WI38 (cell line): ENCODE data around the gene PRKCE.

Experiments used
- H3K4me3 ChIP-seq: 2 replicates; pipeline ENCODE4 v1.5.1; 2011; ENCODE audit warnings: low read depth, mild to moderate bottlenecking, control low read depth, low read length
- TF ChIP-seq, protein P1 (sequence below): IDR thresholded peaks from 2 replicates; pipeline ENCODE4 v1.5.1; 2012; ENCODE audit warnings: low read depth, mild to moderate bottlenecking, control low read depth, low read length

The PRKCE gene

DNA sequence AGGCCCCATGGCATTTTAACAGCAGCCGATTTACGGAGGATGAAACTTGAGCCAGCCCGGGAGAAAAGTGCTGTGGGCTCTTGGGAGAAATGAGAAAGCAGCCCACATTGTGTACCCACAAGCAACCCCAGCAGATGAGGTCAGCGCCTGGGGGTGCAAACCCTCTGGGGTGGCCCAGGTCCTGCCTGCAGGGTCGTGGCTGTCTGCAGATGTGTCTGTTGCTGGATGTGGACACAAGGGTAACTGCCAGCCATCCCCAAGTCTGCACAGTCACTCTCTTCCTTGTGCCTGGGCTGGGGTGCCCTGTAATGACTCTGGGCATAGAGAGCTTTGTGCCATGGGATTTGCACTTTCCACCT is 170.8 kb downstream of the PRKCE start:
- TF ChIP-seq, protein P1, sequence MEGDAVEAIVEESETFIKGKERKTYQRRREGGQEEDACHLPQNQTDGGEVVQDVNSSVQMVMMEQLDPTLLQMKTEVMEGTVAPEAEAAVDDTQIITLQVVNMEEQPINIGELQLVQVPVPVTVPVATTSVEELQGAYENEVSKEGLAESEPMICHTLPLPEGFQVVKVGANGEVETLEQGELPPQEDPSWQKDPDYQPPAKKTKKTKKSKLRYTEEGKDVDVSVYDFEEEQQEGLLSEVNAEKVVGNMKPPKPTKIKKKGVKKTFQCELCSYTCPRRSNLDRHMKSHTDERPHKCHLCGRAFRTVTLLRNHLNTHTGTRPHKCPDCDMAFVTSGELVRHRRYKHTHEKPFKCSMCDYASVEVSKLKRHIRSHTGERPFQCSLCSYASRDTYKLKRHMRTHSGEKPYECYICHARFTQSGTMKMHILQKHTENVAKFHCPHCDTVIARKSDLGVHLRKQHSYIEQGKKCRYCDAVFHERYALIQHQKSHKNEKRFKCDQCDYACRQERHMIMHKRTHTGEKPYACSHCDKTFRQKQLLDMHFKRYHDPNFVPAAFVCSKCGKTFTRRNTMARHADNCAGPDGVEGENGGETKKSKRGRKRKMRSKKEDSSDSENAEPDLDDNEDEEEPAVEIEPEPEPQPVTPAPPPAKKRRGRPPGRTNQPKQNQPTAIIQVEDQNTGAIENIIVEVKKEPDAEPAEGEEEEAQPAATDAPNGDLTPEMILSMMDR = no peak
- no peak overlapping the region for H3K4me3 ChIP-seq

DNA sequence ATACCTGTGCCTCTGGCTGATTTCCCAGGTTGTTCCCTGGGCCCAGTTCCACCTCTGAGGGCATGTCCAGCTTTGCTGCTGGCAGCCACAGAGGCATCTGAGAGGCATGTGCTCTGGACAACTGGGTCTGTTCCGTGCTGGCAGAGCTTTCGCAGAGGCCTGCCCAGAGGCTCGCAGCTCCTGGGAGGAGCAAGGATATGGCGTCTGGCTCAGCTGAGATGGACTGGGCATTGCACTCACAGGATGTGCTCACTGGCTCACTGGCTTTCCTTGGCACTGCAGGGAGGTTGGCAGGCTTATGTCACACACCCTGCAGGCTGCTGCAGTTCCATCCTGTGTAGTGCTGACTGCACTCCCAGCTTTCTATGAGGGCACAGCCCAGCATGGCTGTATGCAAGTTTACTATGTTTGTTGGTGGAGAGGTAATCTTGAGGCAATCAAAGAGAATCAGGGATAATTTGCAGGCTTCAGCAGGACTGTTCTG is 172.3 kb downstream of the PRKCE start:
- no peak overlapping the region for H3K4me3 ChIP-seq
- TF ChIP-seq, protein P1 = no peak

DNA sequence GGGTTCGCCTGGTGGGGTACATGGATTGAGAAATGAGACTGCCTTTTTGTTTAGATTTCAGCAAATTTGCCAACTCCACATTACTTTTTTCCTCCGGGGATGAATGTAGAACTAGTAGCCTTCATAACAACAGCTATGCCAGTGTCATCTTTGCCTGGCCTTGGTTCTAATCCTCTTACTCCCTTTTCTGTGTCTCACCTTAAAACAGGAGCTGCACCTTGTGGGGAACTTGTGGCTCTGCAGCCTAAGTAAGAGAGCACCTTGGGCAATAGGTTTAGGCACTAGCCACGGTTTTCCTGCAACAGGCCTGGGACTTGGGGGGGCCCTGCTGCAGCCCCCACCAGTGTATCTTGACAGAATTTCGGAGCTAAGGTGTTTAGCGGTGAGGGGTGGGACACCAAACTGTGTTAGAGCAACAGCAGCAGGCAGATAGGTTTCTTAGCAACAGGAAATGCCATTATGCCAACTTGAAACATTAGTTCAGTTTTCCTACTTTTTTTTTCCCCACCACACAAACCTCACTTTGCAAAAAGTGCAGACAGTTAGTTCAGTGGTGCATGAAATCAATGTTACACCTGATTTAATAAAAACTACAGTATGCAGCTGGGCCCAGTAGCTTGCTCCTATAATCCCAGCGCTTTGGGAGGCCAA is 173.7 kb downstream of the PRKCE start:
- no peak overlapping the region for H3K4me3 ChIP-seq
- TF ChIP-seq, protein P1 = no peak

DNA sequence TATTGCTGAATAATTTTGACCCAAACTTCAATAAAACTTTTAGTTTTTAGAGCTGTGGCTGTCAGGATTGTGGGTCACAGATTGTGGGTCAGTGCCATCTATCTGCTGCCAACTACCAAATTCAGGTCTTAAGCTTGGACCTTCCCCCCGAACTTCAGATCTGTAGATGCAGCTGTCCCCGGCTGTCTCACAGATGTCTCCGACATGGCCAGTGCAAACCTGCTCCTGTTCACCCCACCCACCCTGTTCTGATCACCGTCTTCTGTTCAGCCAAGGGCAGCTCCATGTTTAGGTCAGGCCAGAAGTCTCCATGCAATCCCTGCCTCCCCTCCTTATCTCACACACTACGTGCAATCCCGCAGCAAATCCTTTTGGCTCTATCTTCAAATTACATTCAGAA is 175.0 kb downstream of the PRKCE start:
- TF ChIP-seq, protein P1 = no peak
- H3K4me3 ChIP-seq = no peak overlapping the region

DNA sequence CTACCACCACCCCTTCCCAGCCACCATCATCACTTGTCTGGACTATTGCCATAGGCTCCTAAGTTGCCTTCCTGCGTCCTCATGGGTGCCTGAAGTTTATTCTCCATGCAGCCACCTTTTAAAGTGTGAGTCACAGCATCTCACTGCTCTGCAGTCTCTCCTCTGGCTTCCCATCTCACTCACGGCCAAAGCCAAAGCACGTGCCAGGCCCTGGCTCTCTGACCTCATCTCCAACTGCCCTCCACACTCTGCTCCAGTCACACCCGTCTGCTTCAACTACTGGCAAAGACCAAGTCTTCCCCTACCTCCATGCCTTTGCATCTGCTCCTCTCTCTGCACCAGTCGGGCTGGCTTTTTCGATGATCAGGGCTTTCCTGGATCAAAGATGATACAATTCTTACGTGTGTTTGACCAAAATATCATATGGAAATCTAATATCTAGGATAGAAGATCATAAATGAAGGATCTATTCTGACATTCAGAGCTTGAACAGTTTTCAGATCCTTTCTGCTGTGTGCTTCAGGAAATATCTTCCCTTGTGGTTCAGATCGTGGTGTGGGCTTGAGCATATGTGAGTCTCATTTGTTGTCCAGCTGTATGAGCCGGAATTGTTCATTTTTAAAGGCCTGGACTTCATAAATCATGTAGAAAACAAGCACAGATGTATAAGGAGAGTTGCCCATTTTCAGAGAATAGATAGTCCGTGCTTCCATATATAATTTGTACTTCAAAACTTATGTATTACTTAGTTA is 175.6 kb downstream of the PRKCE start:
- TF ChIP-seq, protein P1 = no peak
- H3K4me3 ChIP-seq = no peak overlapping the region

DNA sequence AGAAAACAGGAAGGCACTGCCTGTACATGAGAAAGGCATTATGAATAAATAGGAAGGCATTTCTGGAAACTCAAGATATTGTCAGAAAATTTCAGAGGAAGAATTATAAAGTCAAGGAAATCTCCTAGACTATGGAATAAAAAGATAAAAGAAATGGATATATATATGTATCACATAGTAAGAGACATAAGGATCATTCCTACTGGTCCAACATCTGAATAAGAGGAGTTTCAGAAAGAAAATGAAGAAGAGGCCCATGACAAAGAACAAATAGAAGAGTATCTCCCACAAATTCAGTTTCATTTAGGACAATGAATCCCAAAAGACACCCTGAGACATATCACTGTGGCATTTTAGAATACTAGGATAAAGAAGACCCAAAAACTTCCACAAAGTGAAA is 178.8 kb downstream of the PRKCE start:
- no peak overlapping the region for H3K4me3 ChIP-seq
- TF ChIP-seq, protein P1 = no peak

DNA sequence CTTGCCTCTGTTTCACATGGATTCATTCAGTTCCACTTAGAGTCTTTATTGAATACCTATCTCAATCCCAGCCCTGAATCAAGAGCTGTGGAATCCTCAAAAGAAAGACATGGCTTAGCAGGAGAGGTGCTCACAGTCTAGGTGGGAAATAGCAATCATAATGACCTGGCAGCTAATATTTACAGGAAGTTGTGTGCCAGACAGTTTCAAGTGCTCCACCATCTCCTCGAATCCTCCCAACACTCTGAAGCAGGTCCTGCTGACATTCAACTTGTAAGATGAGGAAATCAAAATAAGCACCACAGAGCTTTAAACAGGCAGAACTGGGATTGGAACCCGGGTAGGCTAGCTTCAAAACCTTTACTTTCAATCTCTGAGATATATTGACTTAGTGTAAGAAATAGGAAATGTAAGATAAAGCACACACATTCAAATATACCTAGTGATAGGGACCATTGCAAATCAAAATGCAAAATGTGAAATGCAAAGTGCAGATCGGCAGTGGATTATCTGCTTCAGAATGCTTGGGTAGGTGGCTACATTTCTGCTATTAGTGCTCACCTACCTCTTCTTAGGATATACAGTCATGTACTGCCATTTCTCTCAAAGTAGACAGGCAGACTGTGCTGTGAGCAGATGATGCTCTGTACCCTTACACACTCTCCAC is 182.0 kb downstream of the PRKCE start:
- TF ChIP-seq, protein P1 = no peak
- H3K4me3 ChIP-seq = no peak overlapping the region
